ENCODE data around the gene CEP97. TPM values are rescaled to one million over a fixed set of nuclear protein-coding genes. Genes with fewer than 3 reads are reported as not detected.
"Not testable (repeated sequence)": the region's sequence is repeated elsewhere in the genome, so short reads cannot be mapped to it uniquely, and the experiment has no call there.

The CEP97 gene
- polyA plus RNA-seq, 1 donor, result 5.3 TPM

DNA sequence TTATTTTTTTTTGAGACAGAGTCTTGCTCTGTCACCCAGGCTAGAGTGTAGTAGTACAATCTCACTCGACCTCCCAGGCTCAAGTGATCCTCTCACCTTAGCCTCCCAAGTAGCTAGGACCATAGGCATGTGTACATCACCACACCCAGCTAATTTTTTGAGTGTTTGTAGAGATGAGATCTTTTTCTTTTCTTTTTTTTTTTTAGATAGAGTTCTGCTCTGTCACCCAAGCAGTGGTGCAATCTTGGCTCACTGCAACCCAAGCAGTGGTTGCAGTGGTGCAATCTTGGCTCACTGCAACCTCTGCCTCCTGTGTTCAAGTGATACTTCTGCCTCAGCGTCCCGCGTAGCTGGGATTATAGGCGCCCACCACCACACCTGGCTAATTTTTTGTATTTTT lies 5.2 kb downstream of the CEP97 start:
- H3K4me3 ChIP-seq (ENCODE audit: low read length), result no peak overlapping the region
- no peaks in the 10 kb centered on the region for H3K27me3 ChIP-seq (ENCODE audit: control insufficient read depth, insufficient read depth, low read length)
- no peaks in the 10 kb centered on the region for H3K9me3 ChIP-seq (ENCODE audit: control insufficient read depth, low read depth, low read length)
- 100% methylated on average over 1 of the region's 5 CpGs for WGBS (ENCODE audit: insufficient coverage, low lambda C conversion rate)
- H3K27ac ChIP-seq (ENCODE audit: low read length), result no peak overlapping the region
- H3K36me3 ChIP-seq (ENCODE audit: control insufficient read depth, insufficient read depth, low read length), result peaks cover 36% of the 10 kb centered on the region
- DNase-seq, result no peak
- H3K4me1 ChIP-seq (ENCODE audit: control insufficient read depth, insufficient read depth, low read length), result no peaks in the 10 kb centered on the region

DNA sequence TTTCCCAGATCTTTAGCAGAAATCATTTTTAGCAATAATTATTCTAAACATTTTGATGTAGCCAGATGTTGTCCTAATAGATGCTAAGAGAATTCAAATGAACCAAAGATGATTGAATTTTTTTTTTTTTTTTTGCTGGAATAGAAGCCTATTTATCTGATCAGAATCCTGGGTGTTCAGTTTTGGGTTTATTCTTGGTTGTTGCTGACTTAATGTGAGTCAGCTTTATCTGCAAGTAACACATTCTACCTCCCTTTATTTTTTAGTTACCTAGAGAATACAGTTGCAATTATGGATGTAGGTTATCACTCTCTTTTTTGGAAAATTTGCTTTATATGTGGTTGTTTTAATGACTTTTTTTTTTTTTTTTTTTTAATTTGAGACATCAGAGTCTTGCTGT lies 6.4 kb downstream of the CEP97 start:
- Histone ChIP-seq H3K4me3 (ENCODE audit: low read length) (no peak overlapping the region), H3K4me1 (ENCODE audit: control insufficient read depth, insufficient read depth, low read length) (no peaks in the 10 kb centered on the region), H3K27ac (ENCODE audit: low read length) (no peak overlapping the region), H3K9me3 (ENCODE audit: control insufficient read depth, low read depth, low read length) (no peaks in the 10 kb centered on the region), H3K36me3 (ENCODE audit: control insufficient read depth, insufficient read depth, low read length) (peaks cover 47% of the 10 kb centered on the region), H3K27me3 (ENCODE audit: control insufficient read depth, insufficient read depth, low read length) (no peaks in the 10 kb centered on the region)
- DNase-seq, result no peak

DNA sequence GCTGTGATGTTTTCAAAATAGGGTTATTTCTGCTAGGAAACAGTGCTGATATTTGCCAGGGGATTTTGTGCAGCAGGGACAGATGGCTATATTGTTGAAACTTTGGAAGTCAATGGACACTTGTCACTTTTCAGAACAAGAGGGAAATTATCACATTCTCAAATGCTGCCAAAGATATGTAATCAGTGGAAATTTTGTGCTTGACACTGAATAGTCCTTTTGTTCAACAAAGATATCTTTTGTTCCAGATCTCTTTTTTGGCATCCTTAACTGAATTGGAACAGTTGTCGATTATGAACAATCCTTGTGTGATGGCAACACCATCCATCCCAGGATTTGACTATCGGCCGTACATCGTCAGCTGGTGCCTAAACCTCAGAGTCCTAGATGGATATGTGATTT lies 7.8 kb downstream of the CEP97 start:
- Histone ChIP-seq H3K4me3 (ENCODE audit: low read length) (no peak overlapping the region), H3K4me1 (ENCODE audit: control insufficient read depth, insufficient read depth, low read length) (no peaks in the 10 kb centered on the region), H3K9me3 (ENCODE audit: control insufficient read depth, low read depth, low read length) (no peaks in the 10 kb centered on the region), H3K27ac (ENCODE audit: low read length) (no peak overlapping the region), H3K27me3 (ENCODE audit: control insufficient read depth, insufficient read depth, low read length) (no peaks in the 10 kb centered on the region), H3K36me3 (ENCODE audit: control insufficient read depth, insufficient read depth, low read length) (peaks cover 54% of the 10 kb centered on the region)
- DNase-seq, result no peak
- WGBS (ENCODE audit: insufficient coverage, low lambda C conversion rate), result no CpG with 5 or more reads among the region's 4 CpGs

DNA sequence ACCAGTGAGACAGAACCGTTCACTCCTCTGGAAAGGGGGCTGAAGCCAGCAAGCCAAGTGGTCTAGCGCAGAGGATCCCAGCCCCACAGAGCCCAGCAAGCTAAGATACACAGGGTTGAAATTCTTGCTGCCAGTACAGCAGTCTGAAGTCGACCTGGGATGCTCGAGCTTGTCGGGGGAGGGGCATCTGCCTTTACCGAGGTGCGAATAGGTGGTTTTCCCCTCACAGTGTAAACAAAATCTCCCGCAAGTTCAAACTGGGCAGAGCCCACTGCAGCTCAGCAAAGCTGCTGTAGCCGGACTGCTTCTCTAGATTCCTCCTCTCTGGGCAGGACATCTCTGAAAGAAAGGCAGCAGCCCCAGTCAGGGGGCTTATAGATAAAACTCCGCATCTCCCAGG lies 11.4 kb downstream of the CEP97 start:
- H3K36me3 ChIP-seq (ENCODE audit: control insufficient read depth, insufficient read depth, low read length), result peaks cover 44% of the 10 kb centered on the region
- H3K27ac ChIP-seq (ENCODE audit: low read length), result no peak overlapping the region
- no CpG with 5 or more reads among the region's 10 CpGs for WGBS (ENCODE audit: insufficient coverage, low lambda C conversion rate)
- DNase-seq, result no peak
- H3K9me3 ChIP-seq (ENCODE audit: control insufficient read depth, low read depth, low read length), result peaks cover 4% of the 10 kb centered on the region
- H3K27me3 ChIP-seq (ENCODE audit: control insufficient read depth, insufficient read depth, low read length), result no peaks in the 10 kb centered on the region
- H3K4me3 ChIP-seq (ENCODE audit: low read length), result no peak overlapping the region
- H3K4me1 ChIP-seq (ENCODE audit: control insufficient read depth, insufficient read depth, low read length), result no peaks in the 10 kb centered on the region

DNA sequence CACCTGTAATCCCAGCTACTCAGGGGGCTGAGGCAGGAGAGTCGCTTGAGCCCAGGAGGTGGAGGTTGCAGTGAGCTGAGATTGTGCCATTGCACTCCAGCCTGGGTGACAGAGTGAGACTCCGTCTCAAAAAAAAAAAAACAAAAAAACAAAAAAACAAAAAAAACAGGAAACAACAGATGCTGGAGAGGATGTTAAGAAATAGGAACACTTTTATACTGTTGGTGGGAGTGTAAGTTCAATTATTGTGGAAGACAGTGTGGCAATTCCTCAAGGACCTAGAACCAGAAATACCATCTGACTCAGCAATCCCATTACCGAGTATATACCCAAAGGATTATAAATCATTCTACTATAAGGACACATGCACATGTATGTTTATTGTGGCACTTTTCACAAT lies 17.5 kb downstream of the CEP97 start:
- not testable (repeated sequence) for H3K36me3 ChIP-seq (ENCODE audit: control insufficient read depth, insufficient read depth, low read length); H3K4me3 ChIP-seq (ENCODE audit: low read length); H3K27ac ChIP-seq (ENCODE audit: low read length); H3K27me3 ChIP-seq (ENCODE audit: control insufficient read depth, insufficient read depth, low read length); H3K4me1 ChIP-seq (ENCODE audit: control insufficient read depth, insufficient read depth, low read length); H3K9me3 ChIP-seq (ENCODE audit: control insufficient read depth, low read depth, low read length); DNase-seq
- 100% methylated on average over 1 of the region's 3 CpGs for WGBS (ENCODE audit: insufficient coverage, low lambda C conversion rate)

DNA sequence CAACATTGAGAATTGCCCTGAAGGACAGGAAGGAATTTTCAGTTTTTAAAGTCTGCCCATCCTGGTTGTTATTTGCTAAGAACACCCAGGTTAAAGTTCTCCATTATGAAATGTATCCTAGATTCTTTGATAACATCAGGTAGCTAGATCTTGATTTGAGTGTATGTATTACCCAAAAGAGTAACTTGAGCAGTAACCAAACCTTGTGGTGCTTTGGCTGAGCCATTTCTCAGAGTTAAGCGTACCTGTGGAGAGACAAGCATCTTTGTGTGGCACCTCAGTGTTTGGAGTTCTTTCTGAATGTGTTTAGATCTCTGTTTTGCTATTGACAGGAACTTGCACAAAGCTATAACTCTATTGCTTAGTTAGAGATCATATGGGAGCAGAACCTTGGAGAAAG lies 20.4 kb downstream of the CEP97 start:
- no peaks in the 10 kb centered on the region for H3K27me3 ChIP-seq (ENCODE audit: control insufficient read depth, insufficient read depth, low read length)
- no peaks in the 10 kb centered on the region for H3K36me3 ChIP-seq (ENCODE audit: control insufficient read depth, insufficient read depth, low read length)
- no peak overlapping the region for H3K4me3 ChIP-seq (ENCODE audit: low read length)
- no peaks in the 10 kb centered on the region for H3K4me1 ChIP-seq (ENCODE audit: control insufficient read depth, insufficient read depth, low read length)
- DNase-seq, result no peak
- H3K9me3 ChIP-seq (ENCODE audit: control insufficient read depth, low read depth, low read length), result peaks cover 4% of the 10 kb centered on the region
- WGBS (ENCODE audit: insufficient coverage, low lambda C conversion rate), result no CpG with 5 or more reads among the region's 1 CpG
- no peak overlapping the region for H3K27ac ChIP-seq (ENCODE audit: low read length)

DNA sequence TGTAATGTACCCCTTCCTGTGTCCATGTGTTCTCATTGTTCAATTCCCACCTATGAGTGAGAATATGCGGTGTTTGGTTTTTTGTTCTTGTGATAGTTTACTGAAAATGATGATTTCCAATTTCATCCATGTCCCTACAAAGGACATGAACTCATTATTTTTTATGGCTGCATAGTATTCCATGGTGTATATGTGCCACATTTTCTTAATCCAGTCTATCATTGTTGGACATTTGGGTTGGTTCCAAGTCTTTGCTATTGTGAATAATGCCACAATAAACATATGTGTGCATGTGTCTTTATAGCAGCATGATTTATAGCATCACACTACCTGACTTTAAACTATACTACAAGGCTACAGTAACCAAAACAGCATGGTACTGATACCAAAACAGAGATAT lies 21.5 kb downstream of the CEP97 start:
- not testable (repeated sequence) for DNase-seq; H3K9me3 ChIP-seq (ENCODE audit: control insufficient read depth, low read depth, low read length); H3K36me3 ChIP-seq (ENCODE audit: control insufficient read depth, insufficient read depth, low read length); H3K4me1 ChIP-seq (ENCODE audit: control insufficient read depth, insufficient read depth, low read length); H3K27ac ChIP-seq (ENCODE audit: low read length); H3K27me3 ChIP-seq (ENCODE audit: control insufficient read depth, insufficient read depth, low read length); H3K4me3 ChIP-seq (ENCODE audit: low read length)
- WGBS (ENCODE audit: insufficient coverage, low lambda C conversion rate), result no CpG with 5 or more reads among the region's 1 CpG

DNA sequence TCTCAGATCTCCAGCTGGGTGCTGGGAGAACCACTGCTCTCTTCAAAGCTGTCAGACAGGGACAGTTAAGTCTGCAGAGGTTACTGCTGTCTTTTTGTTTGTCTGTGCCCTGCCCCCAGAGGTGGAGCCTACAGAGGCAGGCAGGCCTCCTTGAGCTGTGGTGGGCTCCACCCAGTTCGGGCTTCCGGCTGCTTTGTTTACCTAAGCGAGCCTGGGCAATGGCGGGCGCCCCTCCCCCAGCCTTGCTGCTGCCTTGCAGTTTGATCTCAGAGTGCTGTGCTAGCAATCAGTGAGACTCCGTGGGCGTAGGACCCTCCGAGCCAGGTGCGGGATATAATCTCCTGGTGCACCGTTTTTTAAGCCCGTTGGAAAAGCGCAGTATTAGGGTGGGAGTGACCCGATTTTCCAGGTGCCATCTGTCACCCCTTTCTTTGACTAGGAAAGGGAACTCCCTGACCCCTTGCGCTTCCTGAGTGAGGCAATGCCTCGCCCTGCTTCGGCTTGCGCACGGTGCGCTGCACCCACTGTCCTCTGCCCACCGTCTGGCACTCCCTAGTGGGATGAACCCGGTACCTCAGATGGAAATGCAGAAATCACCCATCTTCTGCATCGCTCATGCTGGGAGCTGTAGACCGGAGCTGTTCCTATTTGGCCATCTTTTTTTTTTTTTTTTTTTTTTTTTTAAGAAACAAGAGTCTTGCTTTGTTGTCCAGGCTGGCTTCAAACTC lies 29.1 kb downstream of the CEP97 start:
- not testable (repeated sequence) for H3K27ac ChIP-seq (ENCODE audit: low read length); H3K9me3 ChIP-seq (ENCODE audit: control insufficient read depth, low read depth, low read length); H3K4me1 ChIP-seq (ENCODE audit: control insufficient read depth, insufficient read depth, low read length); H3K4me3 ChIP-seq (ENCODE audit: low read length); DNase-seq; H3K27me3 ChIP-seq (ENCODE audit: control insufficient read depth, insufficient read depth, low read length)
- peaks cover 30% of the 10 kb centered on the region for H3K36me3 ChIP-seq (ENCODE audit: control insufficient read depth, insufficient read depth, low read length)
- no CpG with 5 or more reads among the region's 23 CpGs for WGBS (ENCODE audit: insufficient coverage, low lambda C conversion rate)

DNA sequence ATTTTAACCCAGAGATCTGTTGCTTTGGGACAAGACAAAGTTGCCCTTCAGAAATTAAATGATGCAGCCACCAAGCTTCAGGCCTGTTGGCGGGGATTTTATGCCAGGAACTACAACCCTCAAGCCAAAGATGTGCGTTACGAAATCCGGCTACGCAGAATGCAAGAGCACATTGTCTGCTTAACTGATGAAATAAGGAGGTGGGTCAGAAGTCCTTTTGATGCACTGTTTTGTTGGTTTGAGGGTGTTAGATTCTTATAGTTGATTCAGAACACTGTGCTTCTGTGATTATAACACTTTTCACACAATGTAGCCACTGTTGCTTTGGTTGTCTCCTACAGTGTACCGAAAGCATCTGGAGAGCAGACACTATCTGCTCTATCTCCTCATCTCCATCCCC lies 33.8 kb downstream of the CEP97 start:
- Histone ChIP-seq H3K4me1 (ENCODE audit: control insufficient read depth, insufficient read depth, low read length) (no peaks in the 10 kb centered on the region), H3K27ac (ENCODE audit: low read length) (no peak overlapping the region), H3K4me3 (ENCODE audit: low read length) (no peak overlapping the region), H3K36me3 (ENCODE audit: control insufficient read depth, insufficient read depth, low read length) (peaks cover 35% of the 10 kb centered on the region), H3K27me3 (ENCODE audit: control insufficient read depth, insufficient read depth, low read length) (no peaks in the 10 kb centered on the region), H3K9me3 (ENCODE audit: control insufficient read depth, low read depth, low read length) (no peaks in the 10 kb centered on the region)
- WGBS (ENCODE audit: insufficient coverage, low lambda C conversion rate), result no CpG with 5 or more reads among the region's 6 CpGs
- no peak for DNase-seq

DNA sequence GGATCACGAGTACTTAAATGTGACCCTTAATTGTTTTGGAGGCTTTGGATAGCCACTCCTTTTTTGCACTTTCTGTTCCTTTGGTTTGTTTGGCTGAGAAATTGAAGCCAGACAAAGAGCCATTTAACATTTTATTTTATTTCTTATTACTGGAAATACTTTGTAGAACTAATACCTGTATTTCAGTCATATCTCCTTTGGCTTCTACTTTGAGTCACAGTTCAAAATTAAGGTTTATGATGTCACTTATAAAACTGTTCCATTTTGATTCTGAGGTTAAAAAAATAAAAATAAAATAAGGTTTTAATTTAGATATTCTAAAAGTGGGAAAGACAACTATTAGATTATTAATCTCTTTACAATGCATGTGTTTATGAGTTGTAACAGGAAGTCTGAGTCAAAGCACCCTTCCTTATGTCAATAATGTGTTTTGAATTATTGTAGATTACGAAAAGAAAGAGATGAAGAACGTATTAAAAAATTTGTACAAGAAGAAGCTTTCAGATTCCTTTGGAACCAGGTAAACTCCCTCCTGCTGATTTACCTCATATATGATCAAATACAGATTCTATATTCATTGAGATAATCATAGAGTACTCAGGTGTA lies 37.7 kb downstream of the CEP97 start:
- Histone ChIP-seq H3K4me1 (ENCODE audit: control insufficient read depth, insufficient read depth, low read length) (no peaks in the 10 kb centered on the region), H3K9me3 (ENCODE audit: control insufficient read depth, low read depth, low read length) (no peaks in the 10 kb centered on the region), H3K36me3 (ENCODE audit: control insufficient read depth, insufficient read depth, low read length) (peaks cover 23% of the 10 kb centered on the region), H3K27ac (ENCODE audit: low read length) (no peak overlapping the region), H3K4me3 (ENCODE audit: low read length) (no peak overlapping the region), H3K27me3 (ENCODE audit: control insufficient read depth, insufficient read depth, low read length) (no peaks in the 10 kb centered on the region)
- 97% methylated on average over 3 of the region's 3 CpGs for WGBS (ENCODE audit: insufficient coverage, low lambda C conversion rate)
- DNase-seq, result no peak

DNA sequence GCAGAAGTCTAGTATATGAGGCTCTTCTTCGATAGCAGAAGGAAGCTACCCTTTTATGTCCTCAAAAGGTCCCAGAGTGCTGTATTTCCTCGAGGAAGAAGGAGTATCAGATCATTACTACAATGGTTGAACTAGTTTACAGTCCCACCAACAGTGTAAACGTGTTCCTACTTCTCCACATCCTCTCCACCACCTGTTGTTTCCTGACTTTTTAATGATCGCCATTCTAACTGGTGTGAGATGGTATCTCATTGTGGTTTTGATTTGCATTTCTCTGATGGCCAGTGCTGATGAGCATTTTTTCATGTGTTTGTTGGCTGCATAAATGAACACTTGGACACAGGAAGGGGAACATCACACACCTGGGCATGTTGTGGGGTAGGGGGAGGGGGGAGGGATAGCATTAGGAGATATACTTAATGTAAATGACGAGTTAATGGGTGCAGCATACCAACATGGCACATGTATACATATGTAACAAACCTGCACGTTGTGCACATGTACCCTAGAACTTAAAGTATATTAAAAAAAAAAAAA lies 53.4 kb downstream of the CEP97 start:
- H3K9me3 ChIP-seq (ENCODE audit: control insufficient read depth, low read depth, low read length); H3K36me3 ChIP-seq (ENCODE audit: control insufficient read depth, insufficient read depth, low read length); H3K4me1 ChIP-seq (ENCODE audit: control insufficient read depth, insufficient read depth, low read length); DNase-seq; H3K4me3 ChIP-seq (ENCODE audit: low read length); H3K27ac ChIP-seq (ENCODE audit: low read length); H3K27me3 ChIP-seq (ENCODE audit: control insufficient read depth, insufficient read depth, low read length): not testable (repeated sequence)
- WGBS (ENCODE audit: insufficient coverage, low lambda C conversion rate), result no CpG with 5 or more reads among the region's 6 CpGs

Data from large intestine (tissue), 3 donors.